PFSK-1 (cell line): ENCODE data around the gene SHFL.

Experiments
- FOXP2 ChIP-seq: optimal IDR thresholded peaks from 2 replicates; pipeline ENCODE3; 2011; ENCODE audit warnings: borderline replicate concordance, control low read depth, inconsistent platforms; ENCODE audit not compliant: insufficient read depth; ENCODE audit errors: extremely low read length, extremely low read depth
- POLR2AphosphoS5 ChIP-seq: IDR thresholded peaks from 2 replicates; pipeline ENCODE4 v1.6.1; 2012; ENCODE audit warnings: low read depth, mild to moderate bottlenecking, control low read depth, low read length, moderate library complexity
- SIN3A ChIP-seq: IDR thresholded peaks from 2 replicates; pipeline ENCODE4 v1.6.1; 2012; ENCODE audit warnings: mild to moderate bottlenecking, low read length, moderate library complexity, borderline replicate concordance; ENCODE audit not compliant: insufficient read depth
- TAF1 ChIP-seq: IDR thresholded peaks from 2 replicates; pipeline ENCODE4 v1.6.1; 2012; ENCODE audit warnings: low read length, control low read depth, borderline replicate concordance; ENCODE audit not compliant: insufficient read depth
- TF ChIP-seq, protein P1 (sequence below), 2 experiments: IDR thresholded peaks; 2 replicates each; pipeline versions ENCODE4 v1.6.1 to v1.8.0; 2011 to 2012; ENCODE audit warnings: low read depth in 2 of 2, low read length in 2 of 2, control low read depth in 1 of 2, inconsistent platforms in 1 of 2, mild to moderate bottlenecking in 1 of 2, moderate library complexity in 1 of 2; ENCODE audit not compliant: insufficient read depth in 1 of 2

DNA sequence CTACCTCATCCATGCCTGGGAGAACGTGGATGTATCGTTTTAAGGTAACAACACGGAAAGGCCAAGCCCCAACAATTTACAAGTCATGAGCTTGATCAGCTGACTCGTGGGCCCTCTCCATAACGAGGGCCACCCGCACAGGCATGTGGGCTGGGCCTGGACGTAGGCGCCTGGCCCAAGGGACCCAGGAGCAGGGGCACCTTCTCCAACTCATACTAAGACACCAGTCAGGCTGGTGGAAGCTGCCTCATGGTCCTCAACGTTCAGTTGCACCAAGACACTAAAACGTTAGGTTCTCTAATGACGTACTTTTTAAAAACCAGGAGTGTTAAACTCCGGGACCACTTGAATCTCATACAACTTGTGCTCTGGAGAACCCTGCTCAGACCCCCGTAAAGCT lies 55.4 kb downstream of the SHFL start:
- TF ChIP-seq POLR2AphosphoS5, result no peak
- TF ChIP-seq, protein P1, sequence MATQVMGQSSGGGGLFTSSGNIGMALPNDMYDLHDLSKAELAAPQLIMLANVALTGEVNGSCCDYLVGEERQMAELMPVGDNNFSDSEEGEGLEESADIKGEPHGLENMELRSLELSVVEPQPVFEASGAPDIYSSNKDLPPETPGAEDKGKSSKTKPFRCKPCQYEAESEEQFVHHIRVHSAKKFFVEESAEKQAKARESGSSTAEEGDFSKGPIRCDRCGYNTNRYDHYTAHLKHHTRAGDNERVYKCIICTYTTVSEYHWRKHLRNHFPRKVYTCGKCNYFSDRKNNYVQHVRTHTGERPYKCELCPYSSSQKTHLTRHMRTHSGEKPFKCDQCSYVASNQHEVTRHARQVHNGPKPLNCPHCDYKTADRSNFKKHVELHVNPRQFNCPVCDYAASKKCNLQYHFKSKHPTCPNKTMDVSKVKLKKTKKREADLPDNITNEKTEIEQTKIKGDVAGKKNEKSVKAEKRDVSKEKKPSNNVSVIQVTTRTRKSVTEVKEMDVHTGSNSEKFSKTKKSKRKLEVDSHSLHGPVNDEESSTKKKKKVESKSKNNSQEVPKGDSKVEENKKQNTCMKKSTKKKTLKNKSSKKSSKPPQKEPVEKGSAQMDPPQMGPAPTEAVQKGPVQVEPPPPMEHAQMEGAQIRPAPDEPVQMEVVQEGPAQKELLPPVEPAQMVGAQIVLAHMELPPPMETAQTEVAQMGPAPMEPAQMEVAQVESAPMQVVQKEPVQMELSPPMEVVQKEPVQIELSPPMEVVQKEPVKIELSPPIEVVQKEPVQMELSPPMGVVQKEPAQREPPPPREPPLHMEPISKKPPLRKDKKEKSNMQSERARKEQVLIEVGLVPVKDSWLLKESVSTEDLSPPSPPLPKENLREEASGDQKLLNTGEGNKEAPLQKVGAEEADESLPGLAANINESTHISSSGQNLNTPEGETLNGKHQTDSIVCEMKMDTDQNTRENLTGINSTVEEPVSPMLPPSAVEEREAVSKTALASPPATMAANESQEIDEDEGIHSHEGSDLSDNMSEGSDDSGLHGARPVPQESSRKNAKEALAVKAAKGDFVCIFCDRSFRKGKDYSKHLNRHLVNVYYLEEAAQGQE (IDR thresholded peaks at IDR 0.05; ENCODE audit: insufficient read depth in 1 of 2, low read depth in 2 of 2, low read length in 2 of 2), result no peak
- TF ChIP-seq SIN3A, result no peak
- TF ChIP-seq TAF1, result no peak
- TF ChIP-seq FOXP2, result no peak
